Naive B cell (primary cell): ENCODE data around the gene ANAPC16. TPM values are rescaled to one million over a fixed set of nuclear protein-coding genes. Genes with fewer than 3 reads are reported as not detected.
"Not testable (repeated sequence)": the region's sequence is repeated elsewhere in the genome, so short reads cannot be mapped to it uniquely, and the experiment has no call there.

ENCODE experiments used
- ATAC-seq, 2 donors: fragments of 150-1000 bp; cut with Tn5 transposase; 2 replicates each; pipeline ENCODE4 v1.10.0; 2021; ENCODE audit warnings: low read depth in 2 of 2, mild to moderate bottlenecking in 2 of 2, moderate library complexity in 2 of 2
- DNase-seq: peaks from one replicate; pipeline ENCODE4 v3.0.0; 2022
- H3K27ac Mint-ChIP-seq, 6 donors: one replicate each; pipeline ENCODE4 v1.8.0; 2020 to 2022; ENCODE audit warnings: mild to moderate bottlenecking in 6 of 6, mixed read lengths in 6 of 6, moderate library complexity in 5 of 6, inconsistent platforms in 2 of 6
- H3K27me3 Mint-ChIP-seq, 3 donors: one replicate each; pipeline ENCODE4 v1.8.0; 2021 to 2022; ENCODE audit warnings: mixed read lengths in 3 of 3, mild to moderate bottlenecking in 1 of 3
- H3K36me3 Mint-ChIP-seq, 2 donors: one replicate each; pipeline ENCODE4 v1.8.0; 2020 to 2022; ENCODE audit warnings: mixed read lengths in 2 of 2, inconsistent platforms in 1 of 2, mild to moderate bottlenecking in 1 of 2
- H3K4me1 Mint-ChIP-seq, 3 donors: one replicate each; pipeline ENCODE4 v1.8.0; 2020 to 2022; ENCODE audit warnings: mixed read lengths in 3 of 3, inconsistent platforms in 1 of 3, mild to moderate bottlenecking in 1 of 3, moderate library complexity in 1 of 3
- H3K4me3 Mint-ChIP-seq, 8 donors: one replicate each; pipeline ENCODE4 v1.8.0; 2020 to 2022; ENCODE audit warnings: mild to moderate bottlenecking in 8 of 8, mixed read lengths in 8 of 8, moderate library complexity in 8 of 8, inconsistent platforms in 2 of 8
- H3K9me3 Mint-ChIP-seq, 7 donors: one replicate each; pipeline ENCODE4 v1.8.0; 2020 to 2022; ENCODE audit warnings: mixed read lengths in 7 of 7, mild to moderate bottlenecking in 5 of 7, inconsistent platforms in 2 of 7, moderate library complexity in 1 of 7
- polyA plus RNA-seq, 6 donors: library from polyadenylated mRNA; unstranded; fragments of 300-500 nt; fragmentation: Illumina TruSeq; gene quantifications; one replicate each; pipeline ENCODE4 v1.2.3, GENCODE V29; 2021; ENCODE audit warnings: low read depth in 6 of 6

Gene ANAPC16
- polyA plus RNA-seq, 6 donors from 2014 or later: 485 to 708 (median 561) TPM

- H3K27me3 Mint-ChIP-seq: no peaks in the 10 kb centered on the region
- peaks cover 29 to 42% (median 39%) of the 10 kb centered on the region in 3 donors for H3K4me1 Mint-ChIP-seq
- peak overlapping the region in 4 of 6 donors; percentile 68 to 88 (median 74) for H3K27ac Mint-ChIP-seq
- no peak for ATAC-seq
- DNase-seq: no peak
- H3K36me3 Mint-ChIP-seq: peaks cover 5 to 8% of the 10 kb centered on the region in 2 donors
- H3K9me3 Mint-ChIP-seq: no peaks in the 10 kb centered on the region
- no peak overlapping the region for H3K4me3 Mint-ChIP-seq
Observed at GRCh38 chr10:72238392-72239175, 22.8 kb downstream of the ANAPC16 start.

- Mint-ChIP-seq H3K27ac (peak overlapping the region in 5 of 6 donors; percentile 6 to 89 (median 76)), H3K4me3 (no peak overlapping the region), H3K36me3 (peaks cover 5 to 8% of the 10 kb centered on the region in 2 donors), H3K9me3 (no peaks in the 10 kb centered on the region), H3K4me1 (peaks cover 35 to 51% (median 47%) of the 10 kb centered on the region in 3 donors), H3K27me3 (no peaks in the 10 kb centered on the region)
- no peak for ATAC-seq
- DNase-seq: no peak
Observed at GRCh38 chr10:72239409-72239808, 23.6 kb downstream of the ANAPC16 start.

DNA sequence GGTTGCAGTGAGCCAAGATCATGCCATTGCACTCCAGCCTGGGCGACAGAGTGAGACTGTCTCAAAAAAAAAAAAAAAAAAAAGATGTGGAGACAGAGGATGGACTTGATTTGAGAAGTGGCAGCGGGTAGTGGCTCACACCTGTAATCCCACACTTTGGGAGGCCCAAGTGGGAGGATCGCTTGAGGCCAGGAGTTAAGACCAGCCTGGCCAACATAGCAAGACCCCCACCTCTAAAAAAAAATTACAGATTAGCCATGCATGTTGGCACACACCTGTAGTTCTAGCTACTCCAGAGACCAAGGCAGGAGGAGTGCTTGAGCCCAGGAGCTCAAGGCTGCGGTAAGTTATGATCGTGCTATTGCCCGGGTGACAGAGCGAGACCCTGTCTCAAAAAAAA, 24.6 kb downstream of the ANAPC16 start:
- ATAC-seq (no peak), DNase-seq (no peak)
- no peaks in the 10 kb centered on the region for H3K9me3 Mint-ChIP-seq
- H3K27ac Mint-ChIP-seq: peak overlapping the region in 2 of 6 donors; percentile 6 to 64
- H3K4me3 Mint-ChIP-seq: peak overlapping the region in 1 of 8 donors; percentile 29
- H3K27me3 Mint-ChIP-seq: no peaks in the 10 kb centered on the region
- H3K4me1 Mint-ChIP-seq: peaks cover 40 to 58% (median 56%) of the 10 kb centered on the region in 3 donors
- H3K36me3 Mint-ChIP-seq: peaks cover 5 to 8% of the 10 kb centered on the region in 2 donors

DNA sequence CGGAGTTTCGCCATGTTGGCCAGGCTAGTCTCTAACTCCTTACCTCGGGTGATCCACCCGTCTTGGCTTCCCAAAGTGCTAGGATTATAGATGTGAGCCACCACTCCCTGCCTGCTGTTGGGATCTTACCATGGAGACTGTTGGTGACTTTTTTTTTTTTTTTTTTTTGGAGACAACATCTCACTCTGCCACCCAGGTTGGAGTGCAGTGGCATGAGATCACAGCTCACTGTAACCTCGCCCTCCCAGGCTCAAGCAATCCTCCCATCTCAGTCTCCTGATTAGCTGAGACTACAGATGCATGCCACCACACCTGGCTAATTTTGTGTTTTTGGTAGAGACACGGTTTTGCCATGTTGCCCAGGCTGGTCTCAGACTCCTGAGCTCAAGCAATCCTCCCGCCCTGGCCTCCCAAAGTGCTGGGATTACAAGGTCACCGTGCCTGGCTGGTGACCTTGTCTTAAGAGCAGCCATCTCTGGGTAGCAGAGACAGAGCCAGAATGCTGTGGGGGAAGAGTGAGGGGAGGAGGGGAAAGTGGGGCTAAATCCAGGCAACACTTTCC, 26.0 kb downstream of the ANAPC16 start:
- peaks cover 0 to 8% of the 10 kb centered on the region in 2 donors for H3K36me3 Mint-ChIP-seq
- peak overlapping the region in 2 of 6 donors; percentile 64 to 79 for H3K27ac Mint-ChIP-seq
- no peaks in the 10 kb centered on the region for H3K27me3 Mint-ChIP-seq
- no peak for ATAC-seq
- no peak for DNase-seq
- peaks cover 50 to 71% (median 69%) of the 10 kb centered on the region in 3 donors for H3K4me1 Mint-ChIP-seq
- H3K4me3 Mint-ChIP-seq: peak overlapping the region in 1 of 8 donors; percentile 77
- H3K9me3 Mint-ChIP-seq: no peaks in the 10 kb centered on the region

DNA sequence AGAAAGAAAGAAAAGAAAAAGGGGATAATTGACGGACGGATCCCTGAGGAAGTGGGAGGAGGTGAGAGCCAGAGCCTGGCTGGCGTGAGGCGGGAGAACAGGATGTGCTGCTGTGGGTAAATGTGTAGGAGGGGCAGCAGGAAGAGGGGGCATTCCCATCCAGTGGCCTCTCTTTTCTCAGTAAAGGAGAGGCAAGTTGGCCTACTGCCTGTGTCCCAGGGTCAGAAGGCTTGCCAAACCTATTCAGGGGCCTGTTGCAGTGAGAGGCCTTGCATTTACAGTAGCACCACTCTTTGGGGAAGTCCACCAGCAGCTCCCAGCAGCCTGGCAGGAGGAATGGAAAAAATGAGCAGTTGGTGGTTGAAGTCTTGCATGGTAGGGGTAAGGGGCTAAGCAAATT, 26.9 kb downstream of the ANAPC16 start:
- Mint-ChIP-seq H3K27ac (peak overlapping the region; percentile 48 to 91 (median 82)), H3K4me1 (peaks cover 53 to 78% (median 78%) of the 10 kb centered on the region in 3 donors), H3K4me3 (peak overlapping the region in 4 of 8 donors; percentile 12 to 56 (median 26)), H3K36me3 (peaks cover 0 to 8% of the 10 kb centered on the region in 2 donors), H3K9me3 (no peaks in the 10 kb centered on the region), H3K27me3 (no peaks in the 10 kb centered on the region)
- DNase-seq (no peak), ATAC-seq (no peak)

DNA sequence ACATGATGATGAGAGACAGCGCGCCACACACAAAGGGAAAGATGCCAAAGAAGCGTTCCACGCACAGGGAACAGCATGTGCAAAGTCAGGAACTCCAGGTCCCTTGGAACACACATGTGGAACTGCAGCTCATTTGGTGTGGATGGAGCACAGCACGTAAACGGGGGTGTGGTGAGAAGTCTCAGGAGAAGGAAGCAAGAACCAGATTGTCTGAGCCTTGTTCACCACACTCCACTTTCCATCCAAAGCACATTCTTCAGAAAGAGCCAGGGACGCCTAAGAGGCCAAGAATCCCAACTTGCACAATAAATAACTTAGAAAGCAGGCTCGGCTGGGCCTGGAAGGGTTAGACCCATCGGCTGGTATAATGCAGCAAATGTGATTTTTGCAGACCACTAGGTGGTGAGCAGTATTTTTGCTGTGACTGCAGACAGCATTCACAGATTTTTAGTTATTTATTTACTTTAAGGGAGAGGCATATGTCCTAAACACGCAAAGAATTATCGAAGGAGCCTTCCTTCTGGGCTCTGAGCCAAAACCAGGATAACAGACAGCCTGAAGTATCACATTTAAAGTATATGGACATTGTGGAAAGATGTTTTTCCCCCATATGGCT, 28.1 kb downstream of the ANAPC16 start:
- H3K4me1 Mint-ChIP-seq: peaks cover 65 to 89% (median 87%) of the 10 kb centered on the region in 3 donors
- no peaks in the 10 kb centered on the region for H3K9me3 Mint-ChIP-seq
- no peaks in the 10 kb centered on the region for H3K27me3 Mint-ChIP-seq
- peaks cover 0 to 8% of the 10 kb centered on the region in 2 donors for H3K36me3 Mint-ChIP-seq
- H3K27ac Mint-ChIP-seq: peak overlapping the region in 5 of 6 donors; percentile 26 to 92 (median 60)
- ATAC-seq: no peak
- H3K4me3 Mint-ChIP-seq: peak overlapping the region in 1 of 8 donors; percentile 29
- DNase-seq: no peak

DNA sequence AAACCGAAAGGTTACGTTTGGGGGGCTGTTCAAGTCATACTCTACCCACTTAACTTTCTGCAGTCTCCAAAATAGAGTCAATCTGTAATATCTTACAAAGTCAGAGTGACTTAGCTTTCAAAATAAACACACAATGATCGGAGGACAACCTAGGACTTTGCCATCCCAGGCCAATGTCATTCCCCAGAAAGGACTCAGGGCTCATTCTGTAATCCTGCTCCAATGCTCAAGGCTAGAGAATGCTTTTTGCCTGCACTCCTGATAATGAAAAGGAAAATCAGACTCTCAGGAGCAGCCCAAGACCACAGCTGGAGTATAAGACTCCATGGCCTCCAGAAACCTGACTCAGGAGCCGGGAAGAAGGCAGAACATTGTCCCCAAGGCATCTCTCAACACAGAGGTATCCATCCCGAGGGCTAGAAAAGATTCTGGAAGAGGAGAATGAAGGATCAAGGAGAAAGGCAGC, 28.8 kb downstream of the ANAPC16 start:
- Mint-ChIP-seq H3K36me3 (peaks cover 0 to 4% of the 10 kb centered on the region in 2 donors), H3K4me1 (peaks cover 65 to 88% (median 85%) of the 10 kb centered on the region in 3 donors), H3K27ac (peak overlapping the region; percentile 9 to 92 (median 46)), H3K27me3 (no peaks in the 10 kb centered on the region), H3K4me3 (peak overlapping the region in 1 of 8 donors; percentile 29), H3K9me3 (no peaks in the 10 kb centered on the region)
- DNase-seq: no peak
- ATAC-seq: no peak

DNA sequence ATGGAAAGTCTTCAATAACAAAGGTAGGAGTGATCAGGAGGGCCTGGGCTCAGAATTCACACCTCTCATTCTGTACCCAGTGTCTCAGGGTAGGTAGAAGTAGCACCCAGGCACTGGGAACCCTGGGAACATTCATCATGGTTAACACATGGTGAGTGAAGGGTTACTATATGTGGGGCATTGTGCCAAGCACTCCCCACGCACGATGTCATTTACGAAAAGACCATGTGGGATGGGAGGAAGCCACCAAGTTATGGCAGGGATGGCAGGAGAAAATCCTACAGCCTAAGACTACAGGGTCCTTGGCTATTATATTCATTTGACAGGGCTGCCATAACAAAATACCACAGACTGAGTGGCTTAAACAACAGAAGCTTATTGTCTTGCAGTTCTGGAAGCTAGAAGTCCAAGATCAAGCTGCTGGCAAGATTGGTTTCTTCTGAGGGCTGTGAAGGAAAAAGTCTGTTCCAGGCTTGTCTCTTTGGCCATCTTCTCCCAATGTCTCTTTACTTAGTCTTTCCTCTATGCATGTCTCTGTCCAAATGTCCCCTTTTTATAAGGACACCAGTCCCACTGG, 30.2 kb downstream of the ANAPC16 start:
- Mint-ChIP-seq H3K27me3 (no peaks in the 10 kb centered on the region), H3K4me3 (peak overlapping the region in 5 of 8 donors; percentile 19 to 75 (median 56)), H3K27ac (peak overlapping the region in 5 of 6 donors; percentile 42 to 93 (median 88)), H3K4me1 (peaks cover 69 to 95% (median 87%) of the 10 kb centered on the region in 3 donors), H3K36me3 (no peaks in the 10 kb centered on the region), H3K9me3 (no peaks in the 10 kb centered on the region)
- no peak for DNase-seq
- no peak for ATAC-seq

GRCh38 chr10:72248468-72249151, 32.8 kb downstream of the ANAPC16 start:
- peak; percentile 89 for DNase-seq
- Mint-ChIP-seq H3K27ac (peak overlapping the region; percentile 89 to 99 (median 96)), H3K4me1 (peaks cover 63 to 91% (median 86%) of the 10 kb centered on the region in 3 donors), H3K4me3 (peak overlapping the region; percentile 73 to 91 (median 86)), H3K9me3 (no peaks in the 10 kb centered on the region), H3K36me3 (no peaks in the 10 kb centered on the region), H3K27me3 (no peaks in the 10 kb centered on the region)
- ATAC-seq: peak; percentile 86 to 91

DNA sequence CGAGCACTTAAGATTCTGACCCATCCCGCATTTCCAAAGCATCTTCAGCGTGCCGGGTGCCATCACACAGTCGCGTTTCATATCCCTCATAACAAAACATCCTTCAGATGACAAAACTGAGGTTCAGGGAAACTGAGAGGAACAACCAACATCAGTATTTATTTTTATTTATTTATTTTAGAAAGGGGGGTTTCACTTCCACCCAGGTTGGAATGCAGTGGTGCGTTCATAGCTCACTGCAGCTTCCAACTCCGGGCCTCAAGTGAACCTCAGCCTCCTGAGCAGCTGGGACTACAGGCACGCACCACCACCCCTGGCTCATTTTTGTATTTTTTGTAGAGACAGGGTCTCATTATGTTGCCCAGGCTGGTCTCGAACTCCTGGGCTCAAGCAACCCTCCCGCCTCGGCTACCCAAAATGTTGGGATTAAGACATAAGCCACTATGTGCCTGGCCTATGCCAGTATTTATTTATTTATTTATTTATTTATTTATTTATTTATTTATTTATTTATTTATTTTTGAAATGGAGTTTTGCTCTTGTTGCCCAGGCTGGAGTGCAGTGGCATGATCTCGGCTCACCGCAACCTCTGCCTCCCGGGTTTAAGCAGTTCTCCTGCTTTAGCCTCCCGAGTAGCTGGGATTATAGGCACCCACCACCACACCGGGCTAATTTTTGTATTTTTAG, 33.5 kb downstream of the ANAPC16 start:
- Mint-ChIP-seq H3K27ac (peak overlapping the region; percentile 89 to 99 (median 96)), H3K4me1 (peaks cover 60 to 89% (median 81%) of the 10 kb centered on the region in 3 donors), H3K4me3 (peak overlapping the region; percentile 73 to 91 (median 86))
- ATAC-seq: peak; percentile 22 to 24
- not testable (repeated sequence) for H3K36me3 Mint-ChIP-seq, H3K9me3 Mint-ChIP-seq, DNase-seq, H3K27me3 Mint-ChIP-seq

- Mint-ChIP-seq H3K9me3 (no peaks in the 10 kb centered on the region), H3K4me3 (peak overlapping the region in 6 of 8 donors; percentile 14 to 85 (median 62)), H3K36me3 (no peaks in the 10 kb centered on the region), H3K27me3 (no peaks in the 10 kb centered on the region), H3K27ac (peak overlapping the region; percentile 10 to 91 (median 48)), H3K4me1 (peaks cover 62 to 89% (median 82%) of the 10 kb centered on the region in 3 donors)
- DNase-seq (no peak), ATAC-seq (no peak)
Observed at GRCh38 chr10:72250666-72251065, 34.9 kb downstream of the ANAPC16 start.

GRCh38 chr10:72251635-72252034, 35.8 kb downstream of the ANAPC16 start:
- Mint-ChIP-seq H3K27ac (peak overlapping the region in 3 of 6 donors; percentile 26 to 72 (median 46)), H3K4me3 (peak overlapping the region in 1 of 8 donors; percentile 23), H3K9me3 (no peaks in the 10 kb centered on the region), H3K4me1 (peaks cover 59 to 91% (median 82%) of the 10 kb centered on the region in 3 donors), H3K36me3 (no peaks in the 10 kb centered on the region), H3K27me3 (no peaks in the 10 kb centered on the region)
- ATAC-seq (no peak), DNase-seq (no peak)
